Measurements from ENCODE around the gene VPS25.
"Not testable (repeated sequence)": the region's sequence is repeated elsewhere in the genome, so short reads cannot be mapped to it uniquely, and the experiment has no call there.

DNA sequence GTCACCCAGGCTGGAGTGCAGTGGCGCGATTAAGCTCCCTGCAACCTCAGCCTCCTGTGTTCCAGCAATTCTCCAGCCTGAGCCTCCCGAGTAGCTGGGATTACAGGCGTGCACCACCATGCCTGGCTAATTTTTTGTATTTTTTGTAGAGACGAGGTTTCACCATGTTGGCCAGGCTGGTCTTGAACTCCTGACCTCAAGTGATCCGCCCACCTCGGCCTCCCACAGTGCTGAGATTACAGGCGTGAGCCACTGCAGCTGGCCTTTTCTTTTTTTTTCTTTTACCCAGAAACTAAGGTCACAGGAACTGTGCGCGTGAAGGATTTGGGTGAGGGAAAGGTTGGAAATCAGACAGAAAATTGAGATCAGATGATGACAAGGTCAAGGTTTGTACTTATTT is 3.3 kb upstream of the VPS25 start:
- not testable (repeated sequence) for TF ChIP-seq CTCF (IDR thresholded peaks at IDR 0.05); TCF7L2 (IDR thresholded peaks at IDR 0.05; ENCODE audit: low read depth, low read length); POLR2AphosphoS5 (IDR thresholded peaks at IDR 0.05; ENCODE audit: low read depth, low read length); REST (IDR thresholded peaks at IDR 0.05; ENCODE audit: insufficient read depth in 1 of 2, low read depth in 2 of 2, low read length in 1 of 2)

Data from Panc1 (cell line).